ENCODE results near the gene STOX2. TPM values are rescaled to one million over a fixed set of nuclear protein-coding genes. Genes with fewer than 3 reads are reported as not detected.

Gene STOX2
- total RNA-seq, 1 donor from 2014 or later: 103 TPM

- Mint-ChIP-seq H3K27ac (peak overlapping the region; percentile 85), H3K4me3 (no peak overlapping the region), H3K36me3 (peaks cover 38% of the 10 kb centered on the region), H3K4me1 (peaks cover 51% of the 10 kb centered on the region), H3K9me3 (peaks cover 7% of the 10 kb centered on the region), H3K27me3 (ENCODE audit: low read depth) (no peaks in the 10 kb centered on the region)
- DNase-seq (ENCODE audit: low spot score in 2 of 2, unreplicated experiment in 2 of 2): peak in 1 of 2 experiments; percentile 10
- no peak for TF ChIP-seq CTCF (IDR thresholded peaks at IDR 0.05; ENCODE audit: unreplicated experiment)
These were observed 19.4 kb downstream of the STOX2 start for GRCh38 chr4:183924362-183925044.

- no peak for TF ChIP-seq CTCF (IDR thresholded peaks at IDR 0.05; ENCODE audit: unreplicated experiment)
- Mint-ChIP-seq H3K4me3 (no peak overlapping the region), H3K4me1 (peaks cover 42% of the 10 kb centered on the region), H3K27me3 (ENCODE audit: low read depth) (no peaks in the 10 kb centered on the region), H3K9me3 (peaks cover 7% of the 10 kb centered on the region), H3K36me3 (peaks cover 33% of the 10 kb centered on the region), H3K27ac (no peak overlapping the region)
- DNase-seq (ENCODE audit: low spot score in 2 of 2, unreplicated experiment in 2 of 2): peak in 1 of 2 experiments; percentile 5
These were observed 21.8 kb downstream of the STOX2 start for GRCh38 chr4:183926950-183927349.

GRCh38 chr4:183932576-183932975 lies 27.5 kb downstream of the STOX2 start:
- Mint-ChIP-seq H3K27ac (peak overlapping the region; percentile 90), H3K9me3 (no peaks in the 10 kb centered on the region), H3K4me3 (no peak overlapping the region), H3K36me3 (peaks cover 9% of the 10 kb centered on the region), H3K4me1 (peaks cover 60% of the 10 kb centered on the region), H3K27me3 (ENCODE audit: low read depth) (no peaks in the 10 kb centered on the region)
- no peak for TF ChIP-seq CTCF (IDR thresholded peaks at IDR 0.05; ENCODE audit: unreplicated experiment)
- no peak for DNase-seq (ENCODE audit: low spot score in 2 of 2, unreplicated experiment in 2 of 2)

GRCh38 chr4:183934761-183935160 lies 29.7 kb downstream of the STOX2 start:
- H3K9me3 Mint-ChIP-seq: no peaks in the 10 kb centered on the region
- no peak overlapping the region for H3K4me3 Mint-ChIP-seq
- peak overlapping the region; percentile 89 for H3K27ac Mint-ChIP-seq
- H3K27me3 Mint-ChIP-seq (ENCODE audit: low read depth): no peaks in the 10 kb centered on the region
- peaks cover 57% of the 10 kb centered on the region for H3K4me1 Mint-ChIP-seq
- H3K36me3 Mint-ChIP-seq: peaks cover 13% of the 10 kb centered on the region
- no peak for DNase-seq (ENCODE audit: low spot score in 2 of 2, unreplicated experiment in 2 of 2)
- no peak for TF ChIP-seq CTCF (IDR thresholded peaks at IDR 0.05; ENCODE audit: unreplicated experiment)

GRCh38 chr4:183935355-183936005 lies 30.4 kb downstream of the STOX2 start:
- Mint-ChIP-seq H3K4me1 (peaks cover 64% of the 10 kb centered on the region), H3K27me3 (ENCODE audit: low read depth) (no peaks in the 10 kb centered on the region), H3K27ac (peak overlapping the region; percentile 89), H3K36me3 (peaks cover 17% of the 10 kb centered on the region), H3K9me3 (no peaks in the 10 kb centered on the region), H3K4me3 (no peak overlapping the region)
- no peak for TF ChIP-seq CTCF (IDR thresholded peaks at IDR 0.05; ENCODE audit: unreplicated experiment)
- DNase-seq (ENCODE audit: low spot score in 2 of 2, unreplicated experiment in 2 of 2): no peak
